Muscle of back (tissue), 11 donors: ENCODE data around the gene CHST12. TPM values are rescaled to one million over a fixed set of nuclear protein-coding genes. Genes with fewer than 3 reads are reported as not detected.
A peak's percentile ranks its signal among the peaks of the same experiment; 100 is the strongest.
"Not testable (repeated sequence)": the region's sequence is repeated elsewhere in the genome, so short reads cannot be mapped to it uniquely, and the experiment has no call there.

Experiments
- DNase-seq, 3 donors: peaks; one replicate each; pipeline versions ENCODE4 v3.0.0 to v3.0.0-alpha.2; 2013
- polyA plus RNA-seq, 10 donors: library from polyadenylated mRNA; unstranded; fragments of 120-200 nt; gene quantifications; one replicate each; pipeline ENCODE4 v1.2.1, GENCODE V29; 2013; ENCODE audit not compliant: insufficient read length in 10 of 10

The CHST12 gene
- polyA plus RNA-seq, 10 donors, result 7.3 to 15.3 (median 9.1) TPM

DNA sequence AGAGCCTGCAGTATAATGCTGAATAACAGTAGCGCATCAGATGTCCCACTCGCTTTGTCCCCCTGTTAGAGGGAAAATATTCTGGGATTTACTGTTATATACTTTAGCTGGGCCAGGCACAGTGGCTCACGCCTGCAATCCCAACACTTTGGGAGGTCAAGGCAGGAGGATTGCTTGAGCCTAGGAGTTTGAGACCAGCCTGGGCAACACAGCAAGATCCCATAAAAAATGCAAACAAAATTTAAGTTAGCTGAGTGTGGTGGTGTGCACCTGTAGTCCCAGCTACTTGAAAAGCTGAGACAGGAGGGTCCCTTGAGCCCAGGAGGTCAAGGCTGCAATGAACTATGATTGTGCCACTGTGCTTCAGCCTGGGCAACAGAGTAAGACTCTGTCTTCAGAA is 50.4 kb downstream of the CHST12 start:
- not testable (repeated sequence) for DNase-seq

DNA sequence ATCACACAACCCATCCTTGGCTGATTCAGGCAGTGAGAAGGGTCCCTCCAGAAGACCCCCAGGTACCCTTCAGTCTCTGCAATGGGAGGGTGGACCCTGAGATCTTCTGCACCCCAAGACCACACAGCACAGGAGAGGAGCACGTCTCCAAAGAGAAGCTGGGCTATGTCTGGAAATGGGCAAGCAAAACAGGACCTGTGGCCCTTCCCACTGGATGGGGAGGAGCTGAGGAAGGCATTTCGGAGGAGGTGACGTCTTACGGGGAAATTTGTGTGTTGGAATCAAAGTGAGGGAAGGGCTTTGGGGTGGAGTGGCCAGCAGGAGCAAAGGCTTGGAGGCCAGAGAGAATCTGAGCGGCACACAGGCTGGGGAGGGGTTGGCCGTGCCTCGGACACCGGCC is 56.3 kb downstream of the CHST12 start:
- DNase-seq, result no peak

DNA sequence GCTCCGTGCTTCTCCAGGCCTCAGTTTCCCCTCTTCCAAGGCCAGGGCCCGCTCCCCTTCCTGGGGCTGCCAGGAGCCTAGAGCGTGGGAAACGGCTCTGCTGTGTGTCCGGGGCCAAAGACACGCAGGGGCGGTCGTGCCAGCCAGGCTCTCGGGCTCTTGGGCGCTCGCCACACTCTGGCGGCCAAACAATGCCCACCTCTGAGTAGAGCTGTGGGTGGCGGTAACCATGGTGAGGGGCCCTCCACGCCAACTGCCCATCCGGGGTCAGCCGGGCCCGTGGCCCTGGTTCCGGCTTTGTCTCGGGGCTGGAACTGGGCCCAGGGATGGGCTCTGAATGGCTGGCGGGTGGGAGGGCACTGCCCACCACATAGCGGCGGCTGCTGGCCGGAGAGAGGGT is 56.8 kb downstream of the CHST12 start:
- no peak for DNase-seq

DNA sequence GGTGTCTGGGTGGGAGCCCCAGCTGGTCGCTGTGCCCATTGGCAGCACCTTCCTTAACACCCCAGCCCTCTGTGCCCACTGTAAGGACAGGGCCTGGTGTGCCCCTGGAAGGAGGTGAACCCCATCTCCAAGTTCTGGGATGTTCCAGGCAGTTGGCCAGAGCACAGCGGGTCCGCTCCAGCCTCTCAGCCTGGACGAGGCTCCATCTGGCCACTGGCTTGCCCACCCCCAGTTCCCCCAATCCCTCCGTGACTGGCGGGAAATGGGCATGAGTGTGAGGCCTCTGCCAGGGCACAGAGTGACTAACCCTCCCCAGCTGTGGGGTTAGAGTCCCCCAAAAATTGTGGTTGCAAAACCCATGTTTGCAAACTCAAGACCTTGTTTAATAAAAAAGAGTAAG is 57.2 kb downstream of the CHST12 start:
- no peak for DNase-seq

GRCh38 chr7:2461268-2462026 is 58.0 kb downstream of the CHST12 start:
- DNase-seq, result no peak

GRCh38 chr7:2462731-2463130 is 59.3 kb downstream of the CHST12 start:
- DNase-seq, result no peak

GRCh38 chr7:2465928-2466327 is 62.5 kb downstream of the CHST12 start:
- DNase-seq, result no peak

- DNase-seq, result no peak
Observed at GRCh38 chr7:2466675-2467074, 63.3 kb downstream of the CHST12 start.

DNA sequence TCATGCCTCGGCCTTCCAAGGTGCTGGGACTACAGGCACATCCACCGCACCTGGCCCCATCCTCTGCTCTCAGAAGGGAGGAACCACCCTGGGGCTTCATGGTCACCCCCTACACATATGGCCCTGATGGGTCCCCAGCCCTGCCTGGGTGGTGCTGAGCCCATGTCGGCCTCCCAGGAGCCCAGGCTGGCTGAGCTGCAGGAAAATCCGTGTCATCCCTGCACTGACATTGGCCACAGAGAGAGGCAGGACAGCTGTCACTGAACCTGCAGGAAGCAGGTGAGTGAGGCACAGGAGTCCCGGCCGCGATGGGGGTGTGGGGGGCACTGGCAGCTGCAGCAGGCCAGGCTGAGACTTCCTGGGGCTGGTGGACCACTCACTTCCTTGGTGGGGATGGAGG is 64.8 kb downstream of the CHST12 start:
- DNase-seq, result no peak

GRCh38 chr7:2469460-2470203 is 66.2 kb downstream of the CHST12 start:
- DNase-seq, result not testable (repeated sequence)

DNA sequence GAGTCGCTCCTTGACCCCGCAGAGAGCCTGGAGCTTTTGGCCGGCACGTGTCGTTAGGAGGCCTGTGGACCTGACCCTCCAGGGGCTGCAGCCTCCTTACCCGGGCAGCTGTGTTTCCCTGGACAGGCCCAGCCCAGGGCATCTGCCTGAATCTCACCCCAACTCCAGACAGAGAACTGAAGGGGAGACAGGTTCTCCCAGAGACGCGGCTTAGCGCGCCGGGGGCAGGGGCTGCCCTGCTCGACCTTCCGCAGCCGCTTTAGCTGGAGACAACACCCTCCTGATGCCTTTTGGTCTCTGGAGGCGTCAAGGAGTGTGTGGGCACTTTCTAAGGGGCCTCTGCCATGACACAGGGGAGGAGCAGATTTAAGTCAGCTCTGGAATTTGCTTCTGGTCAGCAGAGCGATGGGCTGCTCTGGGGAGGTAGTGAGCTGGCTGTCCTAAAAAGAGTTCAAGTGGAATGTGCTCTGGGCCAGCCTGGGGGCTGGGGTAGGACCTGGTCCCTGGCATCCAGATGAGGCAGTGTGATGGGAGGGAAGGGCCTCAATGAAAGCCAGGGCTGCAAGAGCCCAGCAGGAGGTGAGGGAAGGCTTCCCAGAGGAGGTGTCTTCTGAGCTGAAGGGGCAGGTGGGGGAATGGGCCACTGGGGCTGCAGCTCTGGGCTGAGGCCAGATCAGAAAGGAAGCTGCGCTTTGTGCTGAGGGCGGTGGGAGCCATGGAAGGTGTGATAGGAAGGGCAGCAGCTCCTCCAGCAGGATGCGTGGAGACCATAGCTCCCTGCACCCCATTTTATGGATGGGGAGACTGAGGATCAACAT is 67.0 kb downstream of the CHST12 start:
- no peak for DNase-seq

DNA sequence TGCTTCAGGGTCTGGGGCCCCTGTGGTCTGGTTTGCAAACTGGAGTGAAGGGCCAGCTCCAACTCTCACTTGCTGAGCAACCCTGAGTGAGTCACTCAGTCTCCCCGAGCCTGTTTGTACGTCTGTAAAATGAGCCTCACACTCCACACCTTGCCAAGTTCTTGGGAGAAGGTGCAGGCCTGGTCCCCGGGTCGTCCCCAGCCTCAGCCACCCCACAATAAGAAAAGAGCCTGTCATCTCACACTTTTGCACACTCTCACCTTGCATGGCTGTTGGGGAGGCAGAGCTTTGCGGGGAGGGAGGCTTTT is 67.6 kb downstream of the CHST12 start:
- DNase-seq, result peak in 1 of 3 donors; percentile 37

DNA sequence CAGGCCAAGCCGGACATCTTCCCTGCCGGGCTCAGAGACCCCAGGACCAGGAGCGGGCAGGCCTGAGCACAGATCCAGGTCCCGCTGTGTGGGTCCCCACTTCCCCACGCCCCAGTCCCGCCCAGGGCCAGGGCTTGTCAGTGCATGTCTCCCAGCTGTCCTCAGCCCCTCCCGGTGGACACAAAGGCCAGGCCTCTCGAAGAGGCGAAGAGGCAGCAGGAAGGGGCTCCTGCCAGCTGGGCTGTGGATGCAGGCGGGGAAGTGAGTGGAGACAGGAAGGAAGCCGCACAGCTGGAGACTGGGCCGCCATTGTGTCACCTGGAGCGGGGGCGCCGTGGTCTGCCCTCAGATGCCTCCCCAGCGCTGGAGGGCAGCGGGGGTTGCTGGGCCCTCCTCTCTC is 68.0 kb downstream of the CHST12 start:
- DNase-seq, result peak in 1 of 3 donors; percentile 80

DNA sequence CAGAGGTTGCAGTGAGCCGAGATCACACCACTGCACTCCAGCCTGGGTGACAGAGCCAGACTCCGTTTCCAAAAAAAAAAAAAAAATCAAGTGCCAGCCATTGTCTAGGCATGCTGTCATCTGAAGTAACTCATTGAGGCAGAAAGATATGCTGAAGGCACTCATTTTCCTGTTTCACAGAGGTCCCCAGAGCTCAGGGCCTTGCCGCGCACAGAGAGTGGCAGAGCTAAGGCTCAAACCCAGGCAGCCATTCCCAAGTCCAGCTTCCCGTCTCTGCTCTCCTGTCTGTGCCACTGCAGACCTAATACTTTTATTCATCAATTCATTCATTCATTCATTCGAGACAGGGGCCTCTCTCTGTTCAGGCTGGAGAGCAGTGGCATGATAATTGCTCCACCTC is 69.3 kb downstream of the CHST12 start:
- DNase-seq, result no peak

GRCh38 chr7:2473496-2474180 is 70.2 kb downstream of the CHST12 start:
- no peak for DNase-seq

DNA sequence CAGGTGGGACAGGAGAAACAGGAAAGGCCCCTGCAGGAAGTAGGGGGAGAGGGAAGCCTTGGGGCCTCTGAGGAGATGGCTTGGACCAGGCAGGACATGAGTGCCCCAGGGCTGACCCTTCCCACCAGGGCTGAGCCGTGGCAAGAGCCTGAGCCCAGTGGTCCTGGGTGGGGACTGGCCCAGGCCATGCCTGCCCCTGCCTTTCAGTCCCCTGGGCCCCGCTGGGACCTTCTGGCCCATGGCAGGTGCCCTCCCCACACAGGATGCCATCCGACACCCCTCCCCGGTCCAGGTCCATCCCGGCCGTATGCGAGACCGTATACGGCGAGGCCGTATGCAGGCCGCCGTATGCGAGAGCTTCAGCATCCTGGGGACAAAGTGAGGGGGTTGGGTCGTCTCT is 70.8 kb downstream of the CHST12 start:
- no peak for DNase-seq

DNA sequence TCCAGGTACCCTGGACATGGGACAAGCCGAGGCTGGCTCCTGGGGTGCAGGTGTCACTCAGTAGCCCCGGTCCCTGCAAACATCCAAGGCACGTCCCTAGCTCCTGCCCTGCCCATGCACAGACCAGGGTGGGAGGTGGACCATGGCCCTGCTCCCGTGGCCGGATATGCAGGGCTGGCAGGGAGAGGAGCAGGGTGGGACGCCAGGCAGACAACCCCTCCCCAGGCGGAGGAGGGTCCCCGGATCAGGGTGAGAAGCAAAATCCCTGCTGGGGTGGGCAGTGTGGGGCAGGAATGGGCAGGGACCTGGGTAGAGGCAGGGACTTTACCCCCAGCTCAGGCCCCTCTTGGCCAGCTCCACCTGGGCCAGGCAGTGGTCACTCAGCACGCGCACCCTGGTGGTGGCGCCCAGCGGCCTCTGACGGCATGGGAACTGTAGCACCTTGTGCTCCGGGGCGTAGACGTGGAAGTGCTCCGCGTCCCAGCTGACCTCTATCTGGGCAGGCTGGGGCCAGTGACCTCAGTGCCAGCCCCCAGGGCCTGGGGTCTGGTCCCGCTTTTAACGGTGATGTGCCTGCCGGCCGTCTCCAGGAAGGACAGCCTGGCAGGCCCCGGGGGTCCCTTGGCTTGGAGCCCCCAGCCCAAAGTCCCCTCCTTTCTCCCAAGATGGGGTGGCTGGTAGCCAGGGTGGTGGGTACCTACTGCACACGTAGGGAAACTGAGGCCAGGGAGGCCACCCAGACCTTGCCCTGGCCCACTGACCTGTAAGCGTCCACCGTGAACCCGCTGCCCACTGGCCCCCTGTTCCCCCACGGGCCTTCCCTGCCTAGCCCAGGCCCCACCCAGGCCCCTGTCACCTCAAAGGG is 71.6 kb downstream of the CHST12 start:
- DNase-seq, result peak in 1 of 3 donors; percentile 18

DNA sequence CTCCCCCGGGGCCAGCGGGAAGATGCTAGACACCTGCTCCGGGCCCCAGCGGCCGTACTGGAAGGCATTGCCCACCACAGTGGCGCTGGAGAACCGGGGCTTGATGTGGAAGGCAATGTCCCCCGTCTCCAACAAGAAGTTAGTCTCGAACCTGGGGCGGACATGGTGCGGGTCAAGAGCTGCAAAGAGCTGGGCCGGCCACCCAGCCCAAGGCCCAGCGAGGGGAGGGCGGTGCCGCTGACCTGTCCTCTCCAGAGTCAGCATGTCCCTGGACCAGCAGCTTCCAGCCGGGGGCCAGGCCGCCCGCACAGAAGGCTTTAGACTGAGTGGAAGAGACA is 72.2 kb downstream of the CHST12 start:
- peak in 1 of 3 donors; percentile 11 for DNase-seq

- no peak for DNase-seq
Observed at GRCh38 chr7:2476298-2476697, 72.9 kb downstream of the CHST12 start, which contains the start of gene GRIFIN. GRIFIN (minus strand) TSS chr7:2476398; CDS start chr7:2476383, 15 bp downstream.

- peak in 1 of 3 donors; percentile 13 for DNase-seq
Observed at GRCh38 chr7:2476776-2477446, 73.5 kb downstream of the CHST12 start.
